Stimulated activated CD8-positive, alpha-beta memory T cell treated with anti-CD3 and anti-CD28 coated beads, Interleukin-4, amount 100 ng/mL, for 1 hour (primary cell): ENCODE data around the gene PPIH.
"Not testable (repeated sequence)": the region's sequence is repeated elsewhere in the genome, so short reads cannot be mapped to it uniquely, and the experiment has no call there.

Experiments used
- DNase-seq, 2 donors: peaks; one replicate each; pipeline ENCODE4 v3.0.0-alpha.2; 2020; ENCODE audit warnings: low read depth in 2 of 2, low spot score in 1 of 2

Gene PPIH

GRCh38 chr1:42657981-42658876 is at the start of gene PPIH:
Gene PPIH (plus strand): TSS chr1:42658423. CDS start chr1:42658447, 24 bp downstream.
- peak; percentile 88 for DNase-seq

GRCh38 chr1:42613803-42614131 is 44.5 kb upstream of the PPIH start:
- DNase-seq: no peak

GRCh38 chr1:42618866-42619265 is 39.4 kb upstream of the PPIH start:
- no peak for DNase-seq

GRCh38 chr1:42620307-42620706 is 37.9 kb upstream of the PPIH start:
- DNase-seq: no peak

GRCh38 chr1:42621180-42621579 is 37.0 kb upstream of the PPIH start:
- DNase-seq: not testable (repeated sequence)

- not testable (repeated sequence) for DNase-seq
Observed at GRCh38 chr1:42627205-42627604, 31.0 kb upstream of the PPIH start.

GRCh38 chr1:42639116-42639515 is 19.1 kb upstream of the PPIH start:
- no peak for DNase-seq

GRCh38 chr1:42646056-42646455 is 12.2 kb upstream of the PPIH start:
- no peak for DNase-seq

- no peak for DNase-seq
Observed at GRCh38 chr1:42657201-42657600, 1.0 kb upstream of the PPIH start.

- no peak for DNase-seq
Observed at GRCh38 chr1:42658877-42659337, 684 bp downstream of the PPIH start.

GRCh38 chr1:42660907-42661500 is 2.8 kb downstream of the PPIH start:
- no peak for DNase-seq

GRCh38 chr1:42669936-42670335 is 11.7 kb downstream of the PPIH start:
- no peak for DNase-seq

GRCh38 chr1:42670425-42670824 is 12.2 kb downstream of the PPIH start:
- DNase-seq: no peak

GRCh38 chr1:42674214-42674613 is 16.0 kb downstream of the PPIH start:
- DNase-seq: no peak

- DNase-seq: no peak
Observed at GRCh38 chr1:42674682-42675081, 16.5 kb downstream of the PPIH start.

- no peak for DNase-seq
Observed at GRCh38 chr1:42675467-42675866, 17.2 kb downstream of the PPIH start.

GRCh38 chr1:42676534-42677087 is 18.4 kb downstream of the PPIH start:
- DNase-seq: no peak

- DNase-seq: no peak
Observed at GRCh38 chr1:42679364-42679983, 21.3 kb downstream of the PPIH start.

GRCh38 chr1:42680055-42680454 is 21.8 kb downstream of the PPIH start:
- DNase-seq: no peak

GRCh38 chr1:42680921-42681683 is 22.9 kb downstream of the PPIH start:
- DNase-seq: no peak
